ENCODE results near the gene FAAH.

Gene FAAH

DNA sequence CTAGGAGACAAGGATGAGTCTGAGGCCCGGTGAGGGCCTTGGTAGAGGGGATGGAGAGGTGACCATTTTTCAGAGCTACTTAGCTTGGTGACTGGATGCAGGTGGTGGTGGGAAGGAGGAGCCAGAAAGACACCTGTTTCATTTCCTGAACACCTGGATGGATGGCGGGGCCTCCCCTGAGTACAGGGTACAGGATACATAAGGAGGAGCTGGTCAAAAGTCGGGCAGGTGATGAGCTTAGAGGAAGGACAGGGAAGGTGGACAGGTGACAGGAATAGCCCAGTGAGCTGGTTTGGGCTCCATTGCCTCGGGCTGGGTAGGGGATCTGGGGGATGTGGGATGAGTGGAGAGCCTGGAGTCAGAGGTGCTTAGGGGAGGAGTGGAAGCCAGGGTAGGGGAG lies 6.3 kb downstream of the FAAH start:
- TF ChIP-seq, protein P1, sequence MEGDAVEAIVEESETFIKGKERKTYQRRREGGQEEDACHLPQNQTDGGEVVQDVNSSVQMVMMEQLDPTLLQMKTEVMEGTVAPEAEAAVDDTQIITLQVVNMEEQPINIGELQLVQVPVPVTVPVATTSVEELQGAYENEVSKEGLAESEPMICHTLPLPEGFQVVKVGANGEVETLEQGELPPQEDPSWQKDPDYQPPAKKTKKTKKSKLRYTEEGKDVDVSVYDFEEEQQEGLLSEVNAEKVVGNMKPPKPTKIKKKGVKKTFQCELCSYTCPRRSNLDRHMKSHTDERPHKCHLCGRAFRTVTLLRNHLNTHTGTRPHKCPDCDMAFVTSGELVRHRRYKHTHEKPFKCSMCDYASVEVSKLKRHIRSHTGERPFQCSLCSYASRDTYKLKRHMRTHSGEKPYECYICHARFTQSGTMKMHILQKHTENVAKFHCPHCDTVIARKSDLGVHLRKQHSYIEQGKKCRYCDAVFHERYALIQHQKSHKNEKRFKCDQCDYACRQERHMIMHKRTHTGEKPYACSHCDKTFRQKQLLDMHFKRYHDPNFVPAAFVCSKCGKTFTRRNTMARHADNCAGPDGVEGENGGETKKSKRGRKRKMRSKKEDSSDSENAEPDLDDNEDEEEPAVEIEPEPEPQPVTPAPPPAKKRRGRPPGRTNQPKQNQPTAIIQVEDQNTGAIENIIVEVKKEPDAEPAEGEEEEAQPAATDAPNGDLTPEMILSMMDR (IDR thresholded peaks at IDR 0.05) = no peak
- Histone ChIP-seq H3K27ac (no peak overlapping the region), H3K4me3 (no peak overlapping the region)
- DNase-seq (ENCODE audit: low spot score) = no peak

- TF ChIP-seq, protein P1 (IDR thresholded peaks at IDR 0.05) = no peak
- Histone ChIP-seq H3K4me3 (no peak overlapping the region), H3K27ac (no peak overlapping the region)
- DNase-seq (ENCODE audit: low spot score) = no peak
Measured at GRCh38 chr1:46401154-46401913, 7.2 kb downstream of the FAAH start.

DNA sequence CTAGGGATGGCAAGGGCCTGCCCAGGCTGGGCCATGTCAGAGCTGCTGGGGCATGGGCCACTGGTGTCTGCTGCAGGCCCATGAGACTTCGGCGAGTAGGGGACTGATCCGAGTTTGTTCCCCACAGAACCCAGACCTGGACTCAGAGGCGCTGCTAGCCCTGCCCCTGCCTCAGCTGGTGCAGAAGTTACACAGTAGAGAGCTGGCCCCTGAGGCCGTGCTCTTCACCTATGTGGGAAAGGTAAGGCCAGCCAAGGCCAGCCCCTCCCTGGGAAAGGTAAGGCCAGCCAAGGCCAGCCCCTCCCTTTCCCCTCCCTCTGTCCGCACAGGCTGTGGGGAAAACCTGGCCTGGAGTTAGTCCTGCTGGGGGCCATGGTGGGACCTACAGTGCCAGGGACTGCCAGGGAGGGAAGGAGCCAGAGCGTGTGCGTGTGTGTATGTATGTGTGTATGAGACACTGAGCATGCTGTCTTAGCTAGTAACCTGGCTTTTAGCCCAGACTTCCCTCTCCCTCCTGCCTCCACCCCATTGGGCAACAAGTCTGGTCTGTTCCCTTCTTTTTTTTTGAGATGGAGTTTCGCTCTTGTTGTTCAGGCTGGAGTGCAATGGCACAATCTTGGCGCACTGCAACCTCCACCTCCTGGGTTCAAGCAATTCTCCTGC lies 8.0 kb downstream of the FAAH start:
- H3K4me3 ChIP-seq = peak overlapping the region; percentile 24
- TF ChIP-seq, protein P1 (IDR thresholded peaks at IDR 0.05) = no peak
- no peak overlapping the region for H3K27ac ChIP-seq
- DNase-seq (ENCODE audit: low spot score) = no peak

GRCh38 chr1:46403916-46404315 lies 9.8 kb downstream of the FAAH start:
- TF ChIP-seq, protein P1 (IDR thresholded peaks at IDR 0.05) = no peak
- no peak overlapping the region for H3K4me3 ChIP-seq
- DNase-seq (ENCODE audit: low spot score) = no peak
- no peak overlapping the region for H3K27ac ChIP-seq

DNA sequence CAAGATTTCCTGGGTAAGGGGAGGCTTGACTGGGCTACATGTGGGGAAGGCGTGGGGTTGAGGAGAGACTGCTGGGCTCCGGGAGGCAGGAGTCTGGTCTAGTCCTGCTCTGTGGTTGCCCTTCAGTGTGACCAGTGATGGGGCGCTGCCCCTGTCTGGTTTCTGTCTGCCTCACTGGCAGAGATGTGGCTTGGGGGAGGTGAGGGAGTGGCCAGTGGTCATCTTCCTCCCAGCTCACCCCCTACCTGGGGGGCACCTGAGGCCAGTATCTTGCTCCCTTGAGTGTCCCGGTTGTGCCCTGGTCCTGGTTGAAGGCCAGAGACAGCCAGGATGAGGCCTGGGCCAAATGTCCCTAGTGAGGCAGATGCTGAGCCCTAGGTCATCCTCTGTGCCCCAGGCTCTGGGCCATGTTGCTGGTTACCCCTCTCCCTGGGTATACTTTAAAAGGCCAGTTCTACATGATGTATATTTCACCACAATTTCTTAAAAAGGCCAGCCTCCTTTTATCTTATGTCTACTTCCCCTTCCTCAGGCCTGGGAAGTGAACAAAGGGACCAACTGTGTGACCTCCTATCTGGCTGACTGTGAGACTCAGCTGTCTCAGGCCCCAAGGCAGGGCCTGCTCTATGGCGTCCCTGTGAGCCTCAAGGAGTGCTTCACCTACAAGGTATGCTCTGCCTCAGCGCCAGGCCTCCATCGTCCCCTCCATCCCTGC lies 10.5 kb downstream of the FAAH start:
- Histone ChIP-seq H3K27ac (no peak overlapping the region), H3K4me3 (no peak overlapping the region)
- DNase-seq (ENCODE audit: low spot score) = no peak
- TF ChIP-seq, protein P1 (IDR thresholded peaks at IDR 0.05) = no peak

DNA sequence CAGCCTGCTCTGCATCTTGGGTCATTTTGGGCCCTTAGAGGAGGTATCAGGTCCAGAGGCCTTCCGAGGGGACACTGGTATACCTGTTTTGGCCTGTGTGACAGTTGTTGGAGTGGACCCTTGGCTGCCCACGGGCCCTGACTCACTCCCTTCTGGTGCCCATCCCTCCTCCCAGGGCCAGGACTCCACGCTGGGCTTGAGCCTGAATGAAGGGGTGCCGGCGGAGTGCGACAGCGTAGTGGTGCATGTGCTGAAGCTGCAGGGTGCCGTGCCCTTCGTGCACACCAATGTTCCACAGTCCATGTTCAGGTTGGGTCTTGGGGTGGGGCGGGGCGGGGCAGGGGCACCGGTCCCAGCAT lies 11.1 kb downstream of the FAAH start:
- H3K27ac ChIP-seq = no peak overlapping the region
- no peak overlapping the region for H3K4me3 ChIP-seq
- TF ChIP-seq, protein P1 (IDR thresholded peaks at IDR 0.05) = no peak

More for the DNA sequence above, 11.1 kb downstream of the FAAH start:
- no peak for DNase-seq (ENCODE audit: low spot score)

All from coronary artery (tissue), 2 donors.